GM12891 (cell line): Measurements from ENCODE around the gene PDE6A.

Source experiments
- PAX5 ChIP-seq: IDR thresholded peaks from 2 replicates; pipeline ENCODE4 v1.6.1; 2011; ENCODE audit warnings: low read length, moderate library complexity, mild to moderate bottlenecking; ENCODE audit not compliant: insufficient read depth, severe bottlenecking
- POLR2A ChIP-seq: IDR thresholded peaks from 2 replicates; pipeline ENCODE4 v1.6.1; 2011; ENCODE audit warnings: low read depth, low read length, control low read depth
- POLR2AphosphoS5 ChIP-seq: IDR thresholded peaks from 2 replicates; pipeline ENCODE4 v1.6.1; 2011; ENCODE audit warnings: low read depth, low read length, control low read depth
- SPI1 ChIP-seq: IDR thresholded peaks from 2 replicates; pipeline ENCODE4 v1.6.1; 2011; ENCODE audit warnings: low read depth, low read length, control low read depth
- TAF1 ChIP-seq: IDR thresholded peaks from 2 replicates; pipeline ENCODE4 v1.6.1; 2011; ENCODE audit warnings: low read depth, low read length, control low read depth

GRCh38 chr5:149885513-149885912 lies 59.1 kb downstream of the PDE6A start:
- no peak for TF ChIP-seq POLR2AphosphoS5
- TF ChIP-seq TAF1, result no peak
- no peak for TF ChIP-seq POLR2A
- no peak for TF ChIP-seq PAX5
- no peak for TF ChIP-seq SPI1
